HFF-Myc (cell line): Measurements from ENCODE around the gene ALDH4A1.
"Not testable (repeated sequence)": the region's sequence is repeated elsewhere in the genome, so short reads cannot be mapped to it uniquely, and the experiment has no call there.

Source experiments
- DNase-seq: peaks from one replicate; pipeline ENCODE4 v3.0.0-alpha.2; 2011; ENCODE audit warnings: low read depth; ENCODE audit errors: extremely low read depth
- H3K4me3 ChIP-seq: replicated peaks from 2 replicates; pipeline ENCODE4 v1.5.1; 2011; ENCODE audit warnings: low read depth, mild to moderate bottlenecking, control low read depth, low read length
- CTCF ChIP-seq: IDR thresholded peaks from 2 replicates; pipeline ENCODE4 v1.5.1; 2012; ENCODE audit warnings: mild to moderate bottlenecking, low read depth, low read length, control low read depth; ENCODE audit errors: missing control alignments

The ALDH4A1 gene

DNA sequence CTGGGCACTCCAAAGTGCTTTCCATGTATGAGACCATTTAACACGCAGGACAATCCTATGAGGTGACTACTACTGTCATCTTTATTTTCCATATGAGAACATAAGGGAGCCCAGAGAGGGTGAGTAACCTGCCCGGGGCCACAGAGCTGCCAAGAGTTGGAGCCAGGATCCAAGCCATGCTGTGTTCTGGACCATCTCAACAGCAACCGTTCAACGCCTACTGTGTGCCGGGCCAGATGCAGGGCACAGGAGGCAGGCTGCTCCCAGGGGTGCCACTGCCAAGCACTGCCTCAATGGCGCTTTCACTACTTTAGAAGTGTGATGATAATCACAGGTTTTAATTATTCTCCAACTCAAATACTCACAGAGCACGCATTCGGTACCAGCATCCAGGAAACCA lies 3.8 kb downstream of the ALDH4A1 start:
- no peak overlapping the region for H3K4me3 ChIP-seq
- DNase-seq: no peak

GRCh38 chr1:18895317-18895716 lies 7.0 kb downstream of the ALDH4A1 start:
- no peak for DNase-seq
- no peak overlapping the region for H3K4me3 ChIP-seq
- TF ChIP-seq CTCF: no peak

More for the DNA sequence above, 3.8 kb downstream of the ALDH4A1 start:
- no peak for TF ChIP-seq CTCF

- DNase-seq: no peak
- no peak for TF ChIP-seq CTCF
- no peak overlapping the region for H3K4me3 ChIP-seq
Observed at GRCh38 chr1:18893120-18893519, 9.2 kb downstream of the ALDH4A1 start.

- not testable (repeated sequence) for DNase-seq, H3K4me3 ChIP-seq
Observed at GRCh38 chr1:18891858-18892257, 10.5 kb downstream of the ALDH4A1 start.

- no peak for DNase-seq
- no peak overlapping the region for H3K4me3 ChIP-seq
- no peak for TF ChIP-seq CTCF
Observed at GRCh38 chr1:18891426-18891780, 11.0 kb downstream of the ALDH4A1 start.

DNA sequence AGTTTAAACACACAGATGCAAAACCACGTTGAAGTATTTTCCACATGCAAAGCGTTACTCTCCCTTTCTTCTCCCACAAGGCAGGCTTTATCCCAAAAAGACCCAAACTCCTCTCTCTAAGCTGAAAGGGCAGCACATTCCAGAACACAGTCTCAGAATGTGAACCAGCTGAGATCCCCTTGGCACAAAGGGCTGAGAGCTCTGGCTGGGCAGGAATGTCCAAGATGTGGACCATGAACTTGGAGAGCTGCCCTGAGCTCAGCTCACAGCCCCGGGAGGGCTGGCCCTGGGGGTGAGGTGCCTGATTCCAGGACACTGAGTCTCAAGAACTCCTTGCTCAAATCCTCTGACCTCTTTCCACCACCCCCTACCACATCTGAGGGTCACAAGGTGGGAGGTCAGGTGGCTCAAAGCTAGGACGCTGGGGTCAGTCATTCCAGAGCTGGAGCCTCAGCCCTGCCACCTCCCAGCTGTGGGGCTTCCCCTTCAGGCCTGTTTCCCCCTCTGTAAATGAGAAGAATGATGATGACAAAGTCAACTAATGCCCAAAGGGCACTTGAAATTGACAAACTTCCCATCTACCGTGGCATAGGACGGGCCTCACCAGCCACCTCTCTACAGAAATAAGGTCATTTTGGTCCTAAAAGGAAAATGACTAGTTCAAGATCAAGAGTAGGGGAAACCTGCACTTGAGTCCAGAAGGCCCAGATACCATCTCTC lies 11.5 kb downstream of the ALDH4A1 start:
- no peak for DNase-seq
- no peak overlapping the region for H3K4me3 ChIP-seq
- no peak for TF ChIP-seq CTCF

DNA sequence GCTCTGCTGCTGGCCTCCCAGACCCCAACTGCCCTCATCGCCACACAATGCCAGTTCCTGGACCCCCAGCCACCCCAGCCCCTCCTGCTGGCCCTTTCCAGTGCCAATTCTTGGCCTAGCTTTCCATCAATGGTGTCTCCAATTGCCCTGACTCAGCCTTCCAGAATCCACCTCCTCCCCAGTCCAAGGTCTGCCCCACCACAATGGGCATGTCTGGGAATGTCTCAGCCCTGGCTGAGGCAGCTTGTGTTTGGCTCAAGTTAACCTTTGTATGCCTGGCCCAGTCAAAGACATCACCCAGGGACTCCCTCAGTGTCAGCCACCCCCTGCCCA lies 16.4 kb downstream of the ALDH4A1 start:
- DNase-seq: no peak
- no peak overlapping the region for H3K4me3 ChIP-seq
- TF ChIP-seq CTCF: no peak
